Breast epithelium (tissue), 4 donors: Measurements from ENCODE around the gene NES. TPM values are rescaled to one million over a fixed set of nuclear protein-coding genes. Genes with fewer than 3 reads are reported as not detected.

Experiments
- DNase-seq, 2 donors: peaks; one replicate each; pipeline ENCODE4 v3.0.0-alpha.2; 2019; ENCODE audit warnings: low spot score in 2 of 2
- H3K27ac ChIP-seq, 2 donors: fragments of 200-600 bp; sonication (generic) in 1 of 2; one replicate each; pipeline ENCODE4 v1.5.1; 2016 to 2019; ENCODE audit warnings: mild to moderate bottlenecking in 1 of 2
- H3K27me3 ChIP-seq, 2 donors: fragments of 200-600 bp; sonication (generic) in 1 of 2; one replicate each; pipeline versions ENCODE4 v1.5.1 to v1.6.0; 2017 to 2019; ENCODE audit warnings: control low read depth in 1 of 2, mild to moderate bottlenecking in 1 of 2
- H3K36me3 ChIP-seq: fragments of 200-600 bp; one replicate; pipeline ENCODE4 v1.5.1; 2019
- H3K4me1 ChIP-seq, 2 donors: fragments of 200-600 bp; sonication (generic); one replicate each; pipeline ENCODE4 v1.5.1; 2016 to 2019; ENCODE audit warnings: control low read depth in 1 of 2
- H3K4me3 ChIP-seq, 3 donors: fragments of 200-600 bp; sonication (generic); 1 replicate in 2 of 3; 2 replicates in 1 of 3; pipeline ENCODE4 v1.5.1; 2016 to 2019; ENCODE audit warnings: mild to moderate bottlenecking in 3 of 3, moderate library complexity in 2 of 3
- H3K9me3 ChIP-seq, 2 donors: fragments of 200-600 bp; sonication (generic) in 1 of 2; one replicate each; pipeline ENCODE4 v1.5.1; 2016 to 2019; ENCODE audit warnings: control low read depth in 1 of 2
- POLR2A ChIP-seq: fragments of 450-650 bp; IDR thresholded peaks from one replicate; pipeline ENCODE4 v1.6.1; 2016; ENCODE audit warnings: antibody characterized with exemption, mild to moderate bottlenecking, moderate library complexity
- POLR2AphosphoS5 ChIP-seq, 3 donors: sonication (generic); formaldehyde crosslinking; IDR thresholded peaks; one replicate each; pipeline ENCODE4 v1.6.1; 2017; ENCODE audit warnings: antibody characterized with exemption in 3 of 3
- intact Hi-C: fragments of 100-400 bp; cut with DNase I; formaldehyde crosslinking; loops from one replicate; pipeline ENCODE4 v1.15.1; 2023; ENCODE audit warnings: low total_unique reads
- total RNA-seq, 3 donors: library from RNA; depleted of rRNA; stranded (reverse); fragments of >200 nt; gene quantifications; one replicate each; pipeline ENCODE4 v1.1.0, GENCODE V29; 2016
- TF ChIP-seq, protein P1 (sequence below), 3 donors: fragments of 450-650 bp; IDR thresholded peaks; one replicate each; pipeline ENCODE4 v1.5.1; 2016 to 2017; ENCODE audit warnings: antibody characterized with exemption in 3 of 3, mild to moderate bottlenecking in 3 of 3, moderate library complexity in 3 of 3

The NES gene
- total RNA-seq, result 10 to 100 TPM in 2 of 3 donors, 1 to 10 TPM in 1; 9.9 to 28.5 (median 14.9) TPM

DNA sequence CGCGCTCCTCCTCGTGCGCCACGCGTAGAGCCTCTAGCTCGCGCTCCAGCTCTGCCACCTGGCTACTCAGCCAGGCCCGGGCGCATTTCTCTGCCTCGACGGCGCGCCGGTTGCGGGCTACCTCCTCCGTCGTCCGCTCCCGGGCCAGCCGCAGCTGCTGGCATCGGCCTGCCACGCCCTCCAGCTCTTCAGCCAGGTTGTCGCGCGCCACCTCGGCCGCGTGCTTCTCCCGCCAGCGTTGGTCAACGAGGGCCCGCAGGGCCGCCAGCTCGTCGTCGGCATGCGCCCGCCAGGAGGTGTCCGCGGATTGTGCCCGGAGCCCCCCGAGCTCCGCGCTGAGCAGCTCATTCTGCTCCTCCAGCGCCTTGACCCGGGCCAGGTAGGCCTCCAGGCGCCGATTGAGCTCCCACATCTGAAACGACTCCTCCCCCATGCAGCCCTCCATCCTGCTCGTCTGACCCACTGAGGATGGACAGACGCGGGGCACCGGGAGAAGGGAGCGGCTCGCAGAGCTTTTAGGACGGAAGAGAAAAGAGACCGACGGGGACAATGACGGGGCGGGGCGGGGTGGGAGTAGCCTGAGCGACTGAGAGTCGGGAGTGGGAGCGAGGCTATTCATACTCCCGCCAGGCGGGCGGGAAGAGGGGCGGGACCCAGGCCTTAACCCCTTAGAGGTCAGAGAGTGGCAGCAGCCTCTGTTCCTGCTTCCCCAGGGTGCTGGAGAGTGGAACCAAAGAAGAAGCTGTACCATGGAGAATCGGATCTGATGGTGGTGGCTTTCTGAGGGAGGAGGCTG is at the start of gene NES:
Gene NES, minus strand, starts transcription at position 588 of the 796 bp plus-strand sequence. Its CDS starts 143 bp downstream, at position 445.
- H3K9me3 ChIP-seq, result no peaks in the 10 kb centered on the region
- H3K27ac ChIP-seq, result peak within 1 kb of the TSS; percentile 79 to 81
- TF ChIP-seq POLR2AphosphoS5 (IDR thresholded peaks at IDR 0.05) (peak in 1 of 3 donors; percentile 8), POLR2A (no peak)
- TF ChIP-seq, protein P1, sequence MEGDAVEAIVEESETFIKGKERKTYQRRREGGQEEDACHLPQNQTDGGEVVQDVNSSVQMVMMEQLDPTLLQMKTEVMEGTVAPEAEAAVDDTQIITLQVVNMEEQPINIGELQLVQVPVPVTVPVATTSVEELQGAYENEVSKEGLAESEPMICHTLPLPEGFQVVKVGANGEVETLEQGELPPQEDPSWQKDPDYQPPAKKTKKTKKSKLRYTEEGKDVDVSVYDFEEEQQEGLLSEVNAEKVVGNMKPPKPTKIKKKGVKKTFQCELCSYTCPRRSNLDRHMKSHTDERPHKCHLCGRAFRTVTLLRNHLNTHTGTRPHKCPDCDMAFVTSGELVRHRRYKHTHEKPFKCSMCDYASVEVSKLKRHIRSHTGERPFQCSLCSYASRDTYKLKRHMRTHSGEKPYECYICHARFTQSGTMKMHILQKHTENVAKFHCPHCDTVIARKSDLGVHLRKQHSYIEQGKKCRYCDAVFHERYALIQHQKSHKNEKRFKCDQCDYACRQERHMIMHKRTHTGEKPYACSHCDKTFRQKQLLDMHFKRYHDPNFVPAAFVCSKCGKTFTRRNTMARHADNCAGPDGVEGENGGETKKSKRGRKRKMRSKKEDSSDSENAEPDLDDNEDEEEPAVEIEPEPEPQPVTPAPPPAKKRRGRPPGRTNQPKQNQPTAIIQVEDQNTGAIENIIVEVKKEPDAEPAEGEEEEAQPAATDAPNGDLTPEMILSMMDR (IDR thresholded peaks at IDR 0.05), result peak in 1 of 3 donors; percentile 13
- H3K36me3 ChIP-seq, result no peaks in the 10 kb centered on the region
- peaks cover 5 to 24% of the 10 kb centered on the region in 2 donors for H3K4me1 ChIP-seq
- H3K27me3 ChIP-seq, result peaks cover 0 to 4% of the 10 kb centered on the region in 2 donors
- H3K4me3 ChIP-seq, result peak within 1 kb of the TSS; percentile 49 to 76 (median 63)
- intact Hi-C loops, result no loop called here
- DNase-seq, result no peak

GRCh38 chr1:156726549-156727226 is 49.5 kb upstream of the NES start:
- no peaks in the 10 kb centered on the region for H3K9me3 ChIP-seq
- H3K4me1 ChIP-seq, result peaks cover 11 to 26% of the 10 kb centered on the region in 2 donors
- no peak for TF ChIP-seq POLR2A
- TF ChIP-seq, protein P1 (IDR thresholded peaks at IDR 0.05), result peak; percentile 41 to 64 (median 58)
- H3K27me3 ChIP-seq, result no peaks in the 10 kb centered on the region
- no peak for DNase-seq
- H3K27ac ChIP-seq, result peak overlapping the region; percentile 20 to 52
- no peaks in the 10 kb centered on the region for H3K36me3 ChIP-seq
- H3K4me3 ChIP-seq, result peak overlapping the region in 2 of 3 donors; percentile 90 to 96
- intact Hi-C loops, result loop anchor here (10.0 kb wide), 1 partner anchor 138 kb away; the partner anchor contains the start of gene NTRK1

GRCh38 chr1:156725683-156726280 is 48.6 kb upstream of the NES start:
- Histone ChIP-seq H3K27me3 (no peaks in the 10 kb centered on the region), H3K36me3 (no peaks in the 10 kb centered on the region), H3K27ac (peak overlapping the region; percentile 13 to 52), H3K4me3 (peak overlapping the region; percentile 10 to 96 (median 90)), H3K9me3 (no peaks in the 10 kb centered on the region), H3K4me1 (peaks cover 11 to 26% of the 10 kb centered on the region in 2 donors)
- intact Hi-C loops, result loop anchor here (2.0 to 10.0 kb wide), 2 partner anchors 37 to 139 kb away; partner anchors contain the start of gene NTRK1
- TF ChIP-seq POLR2AphosphoS5 (IDR thresholded peaks at IDR 0.05) (peak; percentile 45 to 71 (median 59)), POLR2A (no peak)
- TF ChIP-seq, protein P1 (IDR thresholded peaks at IDR 0.05), result peak; percentile 82 to 98 (median 97)
- peak; percentile 83 for DNase-seq

GRCh38 chr1:156721535-156721934 is 44.3 kb upstream of the NES start:
- Histone ChIP-seq H3K9me3 (no peaks in the 10 kb centered on the region), H3K36me3 (no peaks in the 10 kb centered on the region), H3K27me3 (no peaks in the 10 kb centered on the region), H3K4me1 (peaks cover 7 to 13% of the 10 kb centered on the region in 2 donors), H3K27ac (no peak overlapping the region), H3K4me3 (no peak overlapping the region)
- DNase-seq, result no peak
- TF ChIP-seq POLR2A (no peak), POLR2AphosphoS5 (IDR thresholded peaks at IDR 0.05) (no peak)
- TF ChIP-seq, protein P1 (IDR thresholded peaks at IDR 0.05), result no peak
- intact Hi-C loops, result loop anchor here (10.0 kb wide), 1 partner anchor 143 kb away; the partner anchor contains the start of gene NTRK1
